Upper lobe of right lung (tissue), 1 donor: ENCODE data around the gene SYNE1. TPM values are rescaled to one million over a fixed set of nuclear protein-coding genes. Genes with fewer than 3 reads are reported as not detected.

ENCODE experiments used
- ATAC-seq: fragments of 200-7000 bp; cut with Tn5 transposase; one replicate; pipeline ENCODE4 v1.9.1; 2020; ENCODE audit warnings: mild to moderate bottlenecking, moderate library complexity
- DNase-seq: peaks from one replicate; pipeline ENCODE4 v3.0.0-alpha.2; 2020
- H3K27ac ChIP-seq: fragments of 200-600 bp; one replicate; pipeline ENCODE4 v1.8.0; 2022
- H3K27me3 ChIP-seq: fragments of 200-600 bp; one replicate; pipeline ENCODE4 v1.8.0; 2022; ENCODE audit warnings: mild to moderate bottlenecking
- H3K36me3 ChIP-seq: fragments of 200-600 bp; one replicate; pipeline ENCODE4 v1.8.0; 2022
- H3K4me1 ChIP-seq: fragments of 200-600 bp; one replicate; pipeline ENCODE4 v1.8.0; 2022
- H3K4me3 ChIP-seq: fragments of 200-600 bp; one replicate; pipeline ENCODE4 v1.8.0; 2022; ENCODE audit warnings: mild to moderate bottlenecking
- H3K9me3 ChIP-seq: fragments of 200-600 bp; one replicate; pipeline ENCODE4 v1.8.0; 2022
- CTCF ChIP-seq: fragments of 200-600 bp; IDR thresholded peaks from one replicate; pipeline ENCODE4 v1.8.0; 2022; ENCODE audit warnings: antibody characterized with exemption
- intact Hi-C: fragments of 100-400 bp; cut with DNase I; formaldehyde crosslinking; loops from one replicate; pipeline ENCODE4 v1.11.0; 2022
- total RNA-seq: library from RNA; stranded (reverse); fragmentation: NEBNext Ultra II Directional; extraction: Animal tissue kit (Norgen Biotek cat#: 25700); gene quantifications from one replicate; pipeline ENCODE4 v1.2.1, GENCODE V29; 2021
- donor health status: DM: no; HTN: yes; CAD: no; lungs with severe emphysema.

Gene SYNE1
- total RNA-seq, 1 donor from 2014 or later = 168 TPM

DNA sequence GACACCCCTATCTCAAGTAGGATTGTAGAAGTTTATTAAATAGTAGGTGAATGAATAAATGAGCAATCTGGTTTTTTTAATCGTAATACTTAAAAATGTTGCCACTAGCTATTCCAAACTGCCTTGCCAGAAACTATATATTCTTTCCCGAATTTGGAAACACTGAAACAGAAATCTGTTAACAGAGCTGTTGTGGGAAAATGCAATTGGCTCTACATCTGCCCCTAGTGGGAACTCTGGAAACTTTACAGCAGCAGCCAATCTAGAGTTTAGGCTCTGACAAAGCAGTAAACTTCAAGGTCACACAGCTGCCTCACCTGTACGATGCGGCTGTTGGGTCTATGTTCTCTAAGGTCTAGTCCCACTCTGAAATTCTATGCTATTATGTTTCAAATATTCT lies 41.7 kb downstream of the SYNE1 start:
- no peak overlapping the region for H3K4me3 ChIP-seq
- ATAC-seq (peak; percentile 63), DNase-seq (no peak)
- peak; percentile 43 for TF ChIP-seq CTCF
- no peaks in the 10 kb centered on the region for H3K9me3 ChIP-seq
- no peaks in the 10 kb centered on the region for H3K27me3 ChIP-seq
- H3K4me1 ChIP-seq = no peaks in the 10 kb centered on the region
- no peaks in the 10 kb centered on the region for H3K36me3 ChIP-seq
- no peak overlapping the region for H3K27ac ChIP-seq
- intact Hi-C loops = no loop called here

DNA sequence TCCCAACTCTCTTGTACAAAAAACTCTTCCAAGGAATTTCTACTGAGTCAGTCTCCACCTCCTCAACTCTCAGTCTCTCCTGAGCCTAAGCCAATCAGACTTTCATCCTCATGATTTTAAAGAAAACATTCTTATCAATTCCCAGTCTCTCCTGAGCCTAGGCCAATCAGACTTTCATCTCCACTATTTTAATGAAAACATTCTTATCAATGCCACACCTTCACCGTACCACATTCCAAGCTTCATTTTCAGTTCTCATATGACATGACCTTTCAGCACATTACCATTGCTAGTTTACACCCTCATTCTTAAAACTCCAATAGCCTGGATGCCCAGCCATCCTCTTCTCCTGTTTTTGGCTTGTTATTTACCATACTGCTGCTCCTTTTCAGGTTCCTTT lies 42.5 kb downstream of the SYNE1 start:
- Histone ChIP-seq H3K27ac (no peak overlapping the region), H3K27me3 (no peaks in the 10 kb centered on the region), H3K4me1 (no peaks in the 10 kb centered on the region), H3K4me3 (no peak overlapping the region), H3K9me3 (no peaks in the 10 kb centered on the region), H3K36me3 (no peaks in the 10 kb centered on the region)
- intact Hi-C loops = no loop called here
- DNase-seq (no peak), ATAC-seq (peak; percentile 25)
- TF ChIP-seq CTCF = no peak

DNA sequence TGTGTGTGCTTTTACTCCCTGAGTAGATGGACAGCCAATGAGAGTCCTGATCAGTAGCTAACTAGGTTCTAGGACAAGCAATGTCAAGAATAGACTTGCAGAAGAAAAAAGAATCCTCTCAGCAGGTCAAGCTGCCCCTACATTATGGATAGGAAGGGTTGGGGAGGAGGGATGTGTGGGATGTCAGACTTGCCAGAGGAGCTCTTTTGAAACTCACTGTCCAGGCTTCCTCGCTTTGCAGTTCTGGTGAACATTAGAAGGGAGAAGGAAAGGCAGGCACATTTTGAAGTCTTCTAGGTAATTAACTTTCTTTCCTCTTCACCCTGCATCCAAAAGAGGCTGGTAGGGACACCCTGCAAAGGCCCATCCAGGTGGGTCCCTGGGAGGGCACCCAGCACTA lies 48.7 kb downstream of the SYNE1 start:
- ATAC-seq (peak; percentile 44), DNase-seq (no peak)
- no peaks in the 10 kb centered on the region for H3K36me3 ChIP-seq
- no peaks in the 10 kb centered on the region for H3K4me1 ChIP-seq
- intact Hi-C loops = no loop called here
- no peaks in the 10 kb centered on the region for H3K27me3 ChIP-seq
- no peak overlapping the region for H3K4me3 ChIP-seq
- H3K27ac ChIP-seq = no peak overlapping the region
- H3K9me3 ChIP-seq = no peaks in the 10 kb centered on the region
- no peak for TF ChIP-seq CTCF

DNA sequence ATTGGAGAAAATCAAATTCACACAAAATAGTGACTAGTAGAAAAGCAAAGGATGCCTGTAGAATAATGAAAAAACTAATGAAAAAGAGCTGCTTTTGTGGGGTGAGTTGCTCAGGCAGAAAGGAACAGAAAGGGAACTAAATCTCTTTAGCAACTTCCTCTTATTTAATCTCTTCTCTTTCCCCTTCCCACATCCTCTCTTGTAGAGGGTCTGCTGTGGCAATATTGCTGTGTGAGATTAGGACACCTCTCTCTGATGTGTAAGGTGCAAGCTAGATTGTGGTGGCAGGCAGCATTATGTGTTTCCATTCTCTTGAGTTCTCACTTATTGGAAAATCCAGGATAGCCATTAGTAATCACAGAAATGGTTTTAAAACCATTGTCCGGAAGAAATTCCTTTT lies 49.7 kb downstream of the SYNE1 start:
- intact Hi-C loops = no loop called here
- TF ChIP-seq CTCF = no peak
- H3K9me3 ChIP-seq = no peaks in the 10 kb centered on the region
- no peaks in the 10 kb centered on the region for H3K4me1 ChIP-seq
- peak; percentile 75 for ATAC-seq
- H3K4me3 ChIP-seq = no peak overlapping the region
- H3K36me3 ChIP-seq = no peaks in the 10 kb centered on the region
- DNase-seq = no peak
- H3K27me3 ChIP-seq = no peaks in the 10 kb centered on the region
- no peak overlapping the region for H3K27ac ChIP-seq

GRCh38 chr6:152585236-152585635 lies 51.9 kb downstream of the SYNE1 start:
- no peak for DNase-seq
- Histone ChIP-seq H3K27me3 (no peaks in the 10 kb centered on the region), H3K36me3 (no peaks in the 10 kb centered on the region), H3K4me3 (no peak overlapping the region), H3K27ac (no peak overlapping the region), H3K9me3 (no peaks in the 10 kb centered on the region), H3K4me1 (no peaks in the 10 kb centered on the region)
- intact Hi-C loops = no loop called here
- ATAC-seq = no peak
- TF ChIP-seq CTCF = no peak

GRCh38 chr6:152583888-152584287 lies 53.3 kb downstream of the SYNE1 start:
- H3K27ac ChIP-seq = no peak overlapping the region
- TF ChIP-seq CTCF = no peak
- H3K36me3 ChIP-seq = no peaks in the 10 kb centered on the region
- no peak overlapping the region for H3K4me3 ChIP-seq
- H3K9me3 ChIP-seq = no peaks in the 10 kb centered on the region
- ATAC-seq (no peak), DNase-seq (no peak)
- no peaks in the 10 kb centered on the region for H3K27me3 ChIP-seq
- H3K4me1 ChIP-seq = no peaks in the 10 kb centered on the region
- intact Hi-C loops = no loop called here
